SU-DHL-6 (cell line): ENCODE data around the gene NCEH1.

Source experiments
- CTCF ChIP-seq: fragments of 200-600 bp; sonication (generic); IDR thresholded peaks from one replicate; pipeline ENCODE4 v1.5.1; 2017; ENCODE audit warnings: antibody characterized with exemption, mild to moderate bottlenecking, low read length, moderate library complexity; ENCODE audit not compliant: insufficient read depth, poor library complexity, severe bottlenecking
- EZH2phosphoT487 ChIP-seq: fragments of 200-600 bp; sonication (generic), shearing (Covaris generic); conservative IDR thresholded peaks from 2 replicates; pipeline ENCODE4 v1.6.1; 2018; ENCODE audit warnings: mild to moderate bottlenecking, antibody characterized with exemption, low read length, moderate library complexity, mixed read lengths

GRCh38 chr3:172609750-172610149 lies 101.1 kb downstream of the NCEH1 start:
- TF ChIP-seq CTCF (no peak), EZH2phosphoT487 (no peak)
